A673 (cell line): ENCODE data around the gene FOXC1.

Source experiments
- EZH2 ChIP-seq: fragments of 200-600 bp; sonication (generic); IDR thresholded peaks from 2 replicates; pipeline ENCODE4 v1.6.1; 2017; ENCODE audit warnings: borderline replicate concordance, low read depth, mild to moderate bottlenecking, mixed read lengths, antibody characterized with exemption, low read length; ENCODE audit not compliant: poor library complexity, severe bottlenecking
- TF ChIP-seq, protein P1 (sequence below): fragments of 300-800, 200-600 bp; sonication (generic); conservative IDR thresholded peaks from 2 replicates; pipeline ENCODE4 v1.5.1; 2017; ENCODE audit warnings: low read depth, mild to moderate bottlenecking, antibody characterized with exemption, low read length, moderate library complexity, mixed read lengths

DNA sequence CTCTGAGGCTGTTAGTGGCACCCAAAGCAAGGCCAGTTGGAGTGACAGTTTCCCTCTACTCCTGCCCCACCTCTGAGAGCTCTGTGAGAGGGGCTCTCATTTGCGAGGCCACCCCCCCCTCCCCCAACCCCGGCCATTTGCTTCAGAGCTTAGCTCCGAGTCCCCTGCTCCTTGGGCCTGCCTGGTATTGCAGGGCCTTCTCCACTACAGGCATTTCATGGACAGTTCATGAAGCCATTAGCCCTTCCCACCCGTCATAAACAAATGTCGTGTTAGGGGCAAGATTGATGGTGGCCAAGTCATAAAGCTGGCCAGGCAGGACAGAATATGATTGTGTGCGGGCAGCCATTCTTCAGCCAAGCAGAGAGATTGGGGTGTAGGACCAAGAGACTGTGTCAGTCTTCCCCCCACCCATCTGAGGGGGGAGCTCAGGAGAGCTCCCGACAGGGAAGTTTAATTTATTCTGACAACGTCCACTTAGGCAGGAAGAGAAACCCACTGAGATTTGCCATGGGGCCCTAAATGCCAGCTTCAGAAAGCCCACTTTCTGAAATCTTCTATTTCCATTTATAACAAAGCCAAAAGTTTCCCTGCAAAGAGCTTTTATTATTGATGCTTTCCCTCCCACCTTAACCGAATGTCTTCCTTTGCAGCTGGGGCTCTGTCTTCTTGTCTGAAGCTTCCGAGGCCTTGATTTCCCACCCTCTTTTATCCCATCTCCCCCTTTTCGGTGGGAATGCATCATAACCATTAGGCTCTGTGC lies 7.2 kb downstream of the FOXC1 start:
- no peak for TF ChIP-seq EZH2
- TF ChIP-seq, protein P1, sequence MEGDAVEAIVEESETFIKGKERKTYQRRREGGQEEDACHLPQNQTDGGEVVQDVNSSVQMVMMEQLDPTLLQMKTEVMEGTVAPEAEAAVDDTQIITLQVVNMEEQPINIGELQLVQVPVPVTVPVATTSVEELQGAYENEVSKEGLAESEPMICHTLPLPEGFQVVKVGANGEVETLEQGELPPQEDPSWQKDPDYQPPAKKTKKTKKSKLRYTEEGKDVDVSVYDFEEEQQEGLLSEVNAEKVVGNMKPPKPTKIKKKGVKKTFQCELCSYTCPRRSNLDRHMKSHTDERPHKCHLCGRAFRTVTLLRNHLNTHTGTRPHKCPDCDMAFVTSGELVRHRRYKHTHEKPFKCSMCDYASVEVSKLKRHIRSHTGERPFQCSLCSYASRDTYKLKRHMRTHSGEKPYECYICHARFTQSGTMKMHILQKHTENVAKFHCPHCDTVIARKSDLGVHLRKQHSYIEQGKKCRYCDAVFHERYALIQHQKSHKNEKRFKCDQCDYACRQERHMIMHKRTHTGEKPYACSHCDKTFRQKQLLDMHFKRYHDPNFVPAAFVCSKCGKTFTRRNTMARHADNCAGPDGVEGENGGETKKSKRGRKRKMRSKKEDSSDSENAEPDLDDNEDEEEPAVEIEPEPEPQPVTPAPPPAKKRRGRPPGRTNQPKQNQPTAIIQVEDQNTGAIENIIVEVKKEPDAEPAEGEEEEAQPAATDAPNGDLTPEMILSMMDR = no peak
